GM21723 (cell line): ENCODE data around the gene HIVEP2.

Experiments
- ATAC-seq: cut with Tn5 transposase; IDR thresholded peaks from one replicate; pipeline ENCODE4 v1.9.1; 2021; ENCODE audit warnings: mild to moderate bottlenecking, moderate library complexity; ENCODE audit not compliant: unreplicated experiment

Gene HIVEP2

GRCh38 chr6:142892254-142893021 is 52.5 kb downstream of the HIVEP2 start:
- no peak for ATAC-seq

GRCh38 chr6:142891454-142891853 is 53.5 kb downstream of the HIVEP2 start:
- no peak for ATAC-seq

GRCh38 chr6:142888456-142888855 is 56.5 kb downstream of the HIVEP2 start:
- no peak for ATAC-seq

GRCh38 chr6:142887517-142887916 is 57.5 kb downstream of the HIVEP2 start:
- ATAC-seq = no peak

- ATAC-seq = peak; percentile 77
Observed at GRCh38 chr6:142886431-142887170, 58.4 kb downstream of the HIVEP2 start.

- ATAC-seq = peak; percentile 75
Observed at GRCh38 chr6:142885182-142885867, 59.7 kb downstream of the HIVEP2 start.

GRCh38 chr6:142884214-142885035 is 60.6 kb downstream of the HIVEP2 start:
- ATAC-seq = no peak

GRCh38 chr6:142883011-142883410 is 62.0 kb downstream of the HIVEP2 start:
- no peak for ATAC-seq

- no peak for ATAC-seq
Observed at GRCh38 chr6:142881761-142882160, 63.2 kb downstream of the HIVEP2 start.

GRCh38 chr6:142881290-142881689 is 63.7 kb downstream of the HIVEP2 start:
- no peak for ATAC-seq

GRCh38 chr6:142880201-142880600 is 64.8 kb downstream of the HIVEP2 start:
- no peak for ATAC-seq

GRCh38 chr6:142879527-142879926 is 65.4 kb downstream of the HIVEP2 start:
- no peak for ATAC-seq

GRCh38 chr6:142879076-142879475 is 65.9 kb downstream of the HIVEP2 start:
- ATAC-seq = no peak

- no peak for ATAC-seq
Observed at GRCh38 chr6:142878407-142878806, 66.6 kb downstream of the HIVEP2 start.

GRCh38 chr6:142874676-142875075 is 70.3 kb downstream of the HIVEP2 start:
- no peak for ATAC-seq

GRCh38 chr6:142872376-142872775 is 72.6 kb downstream of the HIVEP2 start:
- ATAC-seq = no peak

- peak; percentile 94 for ATAC-seq
Observed at GRCh38 chr6:142871910-142872331, 73.1 kb downstream of the HIVEP2 start.

- ATAC-seq = no peak
Observed at GRCh38 chr6:142870787-142871415, 74.1 kb downstream of the HIVEP2 start.

GRCh38 chr6:142868917-142869316 is 76.1 kb downstream of the HIVEP2 start:
- ATAC-seq = no peak
